NCI-H2171 (cell line): ENCODE results near the gene NDST4.

ENCODE experiments used
- DNase-seq: peaks from one replicate; lab custom pipeline; 2025; lab: John Stamatoyannopoulos, UW

Gene NDST4

DNA sequence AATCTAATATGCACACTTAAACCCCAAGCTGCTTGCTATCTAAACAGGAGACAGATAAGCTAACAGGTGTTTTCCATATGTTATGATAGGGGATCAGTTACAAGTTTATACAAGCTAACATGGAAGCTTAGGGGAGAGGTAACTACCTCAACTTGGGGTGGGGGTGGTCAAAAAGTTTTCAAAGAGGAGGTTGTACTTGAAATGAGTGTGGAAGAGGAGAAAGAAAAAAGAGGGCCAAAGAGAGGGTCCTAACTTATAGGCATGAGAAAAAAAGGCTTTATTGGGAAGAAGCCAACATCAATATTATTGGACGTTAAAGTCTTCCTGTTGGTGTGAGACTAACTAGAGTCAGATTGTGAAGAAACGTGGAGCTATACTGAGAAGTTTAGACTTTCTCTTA lies 205.9 kb downstream of the NDST4 start:
- no peak for DNase-seq

DNA sequence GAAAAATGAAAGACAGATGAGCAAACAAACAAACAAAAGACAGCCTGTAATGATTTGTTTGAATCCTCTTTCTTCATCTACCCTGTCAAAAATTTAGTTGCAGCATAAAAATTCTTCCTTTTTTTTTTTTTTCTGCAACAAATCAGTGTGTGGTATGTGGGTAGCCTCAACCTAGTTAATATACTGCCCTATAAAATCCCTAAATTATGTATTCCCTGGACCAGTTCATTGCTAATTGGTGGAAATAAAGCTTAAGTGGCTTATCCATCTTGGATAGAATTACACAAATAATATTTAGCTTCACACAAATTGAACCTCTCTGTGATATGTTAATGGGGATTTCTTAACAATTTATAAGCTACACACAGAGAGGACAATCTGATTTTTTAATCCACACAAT lies 208.4 kb downstream of the NDST4 start:
- DNase-seq, result no peak

DNA sequence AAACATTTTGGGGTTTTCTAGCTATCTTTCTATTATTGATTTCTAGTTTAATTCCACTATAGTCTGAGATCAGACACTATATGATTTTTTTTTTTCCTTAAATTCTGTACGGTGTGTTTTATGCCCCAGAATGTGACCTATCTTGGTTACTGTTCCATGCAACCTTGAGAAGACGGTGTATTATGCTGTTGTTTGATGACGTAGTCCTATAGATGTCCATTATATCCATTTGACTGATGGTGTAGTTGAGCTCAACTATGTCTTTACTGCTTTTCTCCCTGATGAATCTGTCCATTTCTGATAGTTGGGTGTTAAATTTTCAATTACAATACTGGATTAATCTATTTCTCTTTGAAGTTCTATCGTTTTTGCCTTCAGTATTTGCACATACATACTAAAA lies 212.5 kb downstream of the NDST4 start:
- DNase-seq, result no peak

DNA sequence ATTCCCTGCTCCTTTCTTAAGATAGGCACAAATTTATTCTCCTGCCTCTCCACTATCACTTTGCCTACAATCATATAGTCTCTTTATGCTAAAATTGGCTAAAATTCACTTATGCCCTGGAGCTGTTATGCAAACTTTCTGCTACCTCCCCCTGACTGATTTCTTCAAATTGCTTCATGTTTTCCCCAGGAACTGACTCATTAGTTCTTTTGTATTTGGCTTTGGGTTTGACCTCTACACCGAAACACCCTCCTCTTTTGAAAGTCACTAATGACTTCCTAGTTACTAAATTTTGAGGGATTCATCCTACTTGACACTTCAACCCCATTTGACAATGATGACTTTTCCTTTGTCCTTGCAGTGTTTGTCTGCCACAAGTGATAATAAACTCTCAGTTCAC lies 222.6 kb downstream of the NDST4 start:
- DNase-seq, result no peak

DNA sequence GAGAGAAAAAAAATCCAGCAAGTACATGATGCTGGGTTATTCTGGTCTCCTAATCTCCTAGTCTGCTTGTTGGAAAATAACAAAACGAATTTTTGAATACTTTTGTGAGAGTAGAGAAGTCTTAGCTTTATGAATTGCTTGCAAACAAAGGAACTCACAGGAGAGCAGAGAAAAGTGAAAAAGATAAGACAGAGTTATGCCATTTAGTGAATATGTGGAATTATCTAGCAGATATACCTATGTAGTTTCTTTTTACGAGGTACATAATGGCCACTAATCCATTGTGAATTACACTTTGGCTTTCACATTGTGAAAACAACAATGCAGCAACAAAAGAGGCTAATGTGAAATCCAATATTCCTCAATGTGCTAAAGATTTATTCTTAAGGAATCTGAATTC lies 226.7 kb downstream of the NDST4 start:
- no peak for DNase-seq

DNA sequence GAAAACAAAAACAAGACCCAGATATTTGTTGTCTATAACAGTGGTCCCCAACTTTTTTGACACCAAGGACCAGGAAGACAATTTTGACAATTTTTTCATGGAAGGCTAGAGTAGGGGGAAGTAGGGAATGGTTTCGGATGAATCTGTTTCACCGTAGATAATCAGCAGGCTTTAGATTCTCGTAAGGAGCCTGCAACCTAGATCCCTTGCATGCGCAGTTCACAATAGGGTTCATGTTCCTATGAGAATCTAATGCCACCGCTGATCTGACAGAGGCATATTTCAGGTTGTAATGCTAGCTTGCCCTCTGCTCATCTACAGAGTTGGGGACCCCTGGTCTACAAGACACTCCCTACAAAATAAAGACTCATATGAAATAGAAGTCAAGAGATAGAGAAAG lies 229.8 kb downstream of the NDST4 start:
- DNase-seq, result no peak

DNA sequence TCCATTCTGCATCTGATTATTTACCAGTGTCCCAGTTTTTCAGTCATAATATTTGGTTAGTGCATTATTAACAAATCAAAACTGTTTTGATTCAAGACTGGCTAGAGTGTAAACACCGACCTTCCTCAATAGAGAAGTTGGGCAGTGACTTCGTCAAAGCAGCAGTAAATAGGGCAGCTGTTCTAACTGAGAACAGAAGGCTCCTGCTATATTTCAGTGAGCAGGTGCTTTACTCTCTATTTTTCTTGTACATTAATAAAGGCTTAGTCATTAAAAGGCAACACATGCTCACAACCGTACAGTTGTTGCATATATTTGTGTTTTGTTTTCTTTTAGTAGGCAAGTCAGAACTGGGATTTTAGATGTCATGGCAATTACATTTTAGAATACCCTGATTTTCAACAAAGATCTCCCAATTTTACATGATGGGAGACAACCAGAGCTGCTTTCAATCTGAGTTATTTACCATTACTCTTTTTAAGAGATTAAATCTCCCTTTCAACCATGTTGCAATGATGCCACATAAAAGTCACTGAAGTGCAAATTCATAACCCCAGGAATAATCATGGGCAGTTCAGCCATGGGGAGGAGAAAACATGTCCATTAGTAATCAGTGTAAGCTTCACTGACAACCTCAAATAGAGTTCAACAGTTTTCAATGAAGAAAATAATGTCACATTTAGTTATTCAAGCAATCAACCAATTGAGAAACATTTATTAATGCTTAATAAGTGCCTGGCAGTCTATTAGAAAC lies 233.3 kb downstream of the NDST4 start:
- peak; percentile 9 for DNase-seq

DNA sequence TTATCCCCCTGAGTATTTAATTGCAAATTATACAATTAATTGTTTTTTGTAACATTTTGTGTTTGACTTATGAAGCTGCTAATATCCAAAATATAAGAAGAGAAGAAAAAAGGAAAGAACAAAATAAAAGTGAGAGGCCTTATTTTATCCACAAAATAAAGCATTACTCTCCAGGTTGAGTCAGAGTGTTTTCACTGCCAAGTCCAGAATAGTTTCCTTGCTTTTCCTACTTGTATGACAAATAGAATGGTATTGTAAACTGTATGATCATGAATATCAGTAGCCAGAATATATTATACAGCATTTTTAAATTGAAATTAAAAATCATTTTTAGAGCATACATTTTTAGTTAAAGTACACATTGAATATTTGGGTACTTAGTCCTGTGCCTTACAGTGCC lies 237.8 kb downstream of the NDST4 start:
- no peak for DNase-seq

DNA sequence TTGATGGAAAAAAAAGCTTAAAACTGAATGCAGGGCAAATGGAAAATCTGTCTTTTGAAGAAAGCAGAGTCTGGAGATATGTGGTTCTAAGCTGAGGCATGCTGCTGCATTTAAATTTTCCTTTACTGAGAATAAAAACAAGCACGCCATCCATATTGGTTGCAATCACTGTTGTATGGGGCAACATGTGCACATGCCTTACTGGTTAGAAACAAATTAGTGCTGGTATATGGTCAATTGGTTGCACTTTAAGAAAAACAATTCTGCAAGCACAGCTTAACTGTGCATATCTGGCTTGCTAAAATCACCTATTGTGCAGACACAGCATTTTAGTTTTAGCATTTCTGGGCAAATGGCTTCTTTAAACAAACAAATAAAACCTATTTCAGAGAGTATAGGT lies 239.1 kb downstream of the NDST4 start:
- DNase-seq, result no peak

DNA sequence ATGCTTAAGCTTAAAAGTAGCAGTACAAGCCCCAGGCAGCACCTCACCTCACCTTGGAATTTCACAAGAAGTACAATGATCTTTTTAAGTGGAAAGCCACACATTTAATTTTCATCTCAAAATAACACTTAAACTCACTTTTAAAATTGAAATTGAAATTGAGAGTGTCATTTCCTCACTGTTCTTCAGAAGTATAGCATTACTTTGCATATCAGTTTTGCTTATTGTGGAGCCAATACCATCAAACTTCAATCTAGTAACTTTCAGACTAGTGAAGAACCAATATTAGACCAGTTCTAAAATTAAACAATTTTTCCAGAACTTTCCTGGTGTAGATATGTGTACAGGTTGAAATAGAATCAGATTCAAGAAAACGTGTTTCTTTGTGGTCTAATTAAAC lies 242.4 kb downstream of the NDST4 start:
- no peak for DNase-seq

DNA sequence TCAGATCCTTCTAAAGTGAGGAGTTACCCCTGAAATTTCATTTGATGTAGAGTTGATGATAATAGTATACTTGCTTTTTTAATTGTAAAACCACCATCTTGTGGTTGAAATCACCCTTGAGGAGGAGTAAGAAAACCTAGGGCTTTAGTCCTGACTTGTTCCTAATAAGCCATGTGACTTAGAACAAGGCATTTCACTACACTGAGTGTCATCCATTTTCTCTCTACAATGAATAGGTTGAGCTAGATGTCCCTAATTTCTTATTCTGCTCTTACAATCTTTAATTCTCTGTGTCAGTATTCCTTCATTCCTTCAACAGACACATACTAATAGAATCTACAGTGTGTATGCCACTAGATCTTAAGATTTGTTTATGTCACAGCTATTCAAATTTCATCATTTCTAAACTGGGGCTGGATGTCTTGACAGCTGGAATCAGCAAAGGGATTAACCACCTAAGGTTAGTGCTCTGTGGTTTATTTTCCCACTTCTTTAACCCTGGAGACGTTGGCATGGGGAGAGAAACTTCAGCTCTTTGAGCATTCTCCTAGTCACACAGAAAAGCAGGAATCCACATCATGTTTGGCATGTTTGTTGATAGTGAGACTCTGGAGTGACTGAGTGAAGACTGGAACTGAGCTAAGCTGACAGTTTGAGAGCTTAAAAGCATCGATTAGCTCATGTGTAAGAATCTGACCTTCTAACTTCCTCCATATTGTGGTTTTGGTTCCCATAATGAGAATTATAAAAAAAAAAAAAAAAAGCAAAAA lies 246.3 kb downstream of the NDST4 start:
- DNase-seq, result no peak

DNA sequence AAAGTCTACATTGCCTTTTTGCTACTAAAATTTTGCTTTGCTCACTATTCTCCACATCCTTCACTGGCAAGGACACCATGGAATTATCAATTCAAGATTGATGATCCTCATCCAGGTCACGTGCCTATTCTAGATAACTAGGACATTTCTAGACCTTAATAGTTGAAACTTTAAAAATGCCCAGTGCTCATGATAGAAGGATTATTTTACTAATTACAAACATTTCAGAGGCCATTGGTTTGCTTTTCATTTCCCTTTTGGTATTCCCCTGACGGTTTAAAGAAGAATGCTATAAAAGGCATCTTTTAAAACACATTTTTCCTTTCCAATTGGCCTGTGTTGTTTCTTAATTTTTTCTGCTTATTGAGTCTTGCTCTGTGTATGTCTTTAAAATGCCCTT lies 249.4 kb downstream of the NDST4 start:
- no peak for DNase-seq

DNA sequence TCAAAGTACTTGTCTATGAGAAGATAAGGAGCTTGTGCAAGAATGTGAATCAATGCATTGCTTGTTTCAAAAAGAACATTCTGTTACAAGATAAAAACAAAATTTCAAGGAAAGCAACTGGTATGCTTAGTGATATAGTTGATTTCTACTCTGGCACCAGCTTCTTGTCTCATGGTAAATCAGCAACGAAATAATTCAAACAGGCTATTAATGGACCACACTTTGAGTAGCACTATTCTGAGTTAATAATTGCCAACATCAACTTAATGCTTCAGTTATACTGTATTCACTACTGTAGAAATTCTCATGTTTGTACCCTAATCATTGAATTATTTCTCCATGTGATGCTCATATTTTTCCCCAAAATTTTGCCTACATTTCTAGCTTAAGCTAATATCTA lies 252.6 kb downstream of the NDST4 start:
- no peak for DNase-seq

DNA sequence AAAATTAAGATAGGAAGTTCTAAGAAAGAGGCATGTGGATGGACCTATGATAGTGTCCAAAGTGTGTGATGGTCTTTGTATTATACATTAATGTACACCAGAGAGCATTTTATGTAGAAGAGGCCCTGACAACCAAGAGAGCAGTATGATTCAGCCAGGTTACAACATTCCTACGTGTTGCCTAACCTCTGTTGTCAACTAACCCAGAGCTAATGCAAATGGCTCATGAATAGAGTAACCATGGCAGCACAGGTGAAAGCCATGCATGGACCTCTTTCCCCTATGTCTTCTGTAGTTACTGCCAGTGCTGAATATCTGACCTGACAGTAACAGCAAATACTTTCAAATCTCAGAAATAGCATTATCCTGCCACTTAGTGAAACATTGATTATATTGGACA lies 255.6 kb downstream of the NDST4 start:
- DNase-seq, result no peak

DNA sequence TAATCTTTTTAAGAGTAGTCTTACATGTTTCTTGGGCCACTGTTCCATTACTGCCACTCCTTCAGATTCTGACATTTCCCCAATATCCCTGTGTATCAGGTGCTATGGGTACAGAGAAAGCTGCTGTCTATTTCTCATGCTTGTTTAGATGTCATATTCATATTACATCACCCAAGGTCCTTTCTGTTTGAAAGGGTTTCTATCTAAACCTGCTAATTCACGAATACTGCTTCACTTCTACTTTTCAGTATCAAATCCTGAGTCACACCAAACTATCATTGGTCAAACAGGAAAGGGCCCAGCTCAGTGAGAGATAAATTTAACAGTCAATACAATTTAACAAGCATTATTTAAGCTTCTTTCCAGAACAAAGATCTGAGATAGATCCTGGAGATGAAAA lies 273.4 kb downstream of the NDST4 start:
- DNase-seq, result no peak

DNA sequence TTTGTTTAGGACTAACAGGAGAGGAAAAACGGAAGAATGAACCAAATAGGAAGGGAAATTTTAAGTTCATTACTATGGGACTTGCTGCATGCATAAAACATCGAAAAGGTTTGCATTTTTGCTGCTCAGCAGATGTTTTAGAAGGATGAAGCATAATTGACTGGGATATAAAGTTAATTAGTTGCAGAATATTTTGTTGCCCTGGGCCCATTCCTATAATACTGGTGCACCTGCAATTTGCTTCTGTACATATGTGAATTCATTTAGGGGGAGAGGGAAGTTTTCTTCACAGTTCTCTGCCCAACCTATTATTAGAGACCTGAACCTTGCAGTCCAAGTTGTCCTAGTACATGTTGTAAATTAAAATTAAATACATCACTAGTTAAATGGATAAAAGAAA lies 282.8 kb downstream of the NDST4 start:
- no peak for DNase-seq

DNA sequence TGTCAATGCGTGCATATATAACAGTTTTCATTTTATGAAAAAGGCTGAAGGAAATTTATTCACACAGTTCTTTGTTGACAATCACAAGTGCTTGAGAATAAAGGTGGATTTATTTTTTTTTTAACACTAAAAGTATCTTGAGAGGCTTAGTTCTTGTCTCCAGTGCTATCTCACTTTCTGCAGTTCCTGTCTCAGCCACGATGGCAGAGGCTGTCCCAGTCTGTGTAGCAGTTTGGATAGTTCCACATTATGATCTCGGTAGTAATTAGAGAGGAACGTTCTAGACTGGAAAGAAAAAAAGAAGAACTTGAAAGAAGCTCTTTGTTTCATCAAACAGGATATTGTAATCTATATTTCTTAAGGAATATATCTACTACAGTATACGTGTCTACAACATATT lies 285.8 kb downstream of the NDST4 start:
- DNase-seq, result no peak

DNA sequence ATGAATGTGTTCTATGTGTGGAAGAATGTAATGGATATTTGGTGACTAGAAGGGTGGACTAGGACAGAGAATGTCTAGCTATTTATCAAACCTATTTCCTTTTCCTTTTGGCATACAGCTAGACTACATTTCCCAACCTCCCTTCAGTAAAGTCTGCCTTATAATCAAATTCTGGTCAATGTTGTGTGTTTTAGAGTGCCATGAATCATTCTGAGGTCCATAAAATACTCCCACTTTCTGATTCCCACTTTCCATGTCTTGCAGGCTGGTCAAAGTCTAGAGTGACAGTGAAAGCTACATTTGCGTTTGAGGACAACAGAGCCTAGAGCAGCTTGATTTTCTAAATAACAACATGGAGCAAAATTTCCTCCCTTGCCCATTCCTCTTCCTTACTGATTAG lies 297.7 kb downstream of the NDST4 start:
- DNase-seq, result no peak

DNA sequence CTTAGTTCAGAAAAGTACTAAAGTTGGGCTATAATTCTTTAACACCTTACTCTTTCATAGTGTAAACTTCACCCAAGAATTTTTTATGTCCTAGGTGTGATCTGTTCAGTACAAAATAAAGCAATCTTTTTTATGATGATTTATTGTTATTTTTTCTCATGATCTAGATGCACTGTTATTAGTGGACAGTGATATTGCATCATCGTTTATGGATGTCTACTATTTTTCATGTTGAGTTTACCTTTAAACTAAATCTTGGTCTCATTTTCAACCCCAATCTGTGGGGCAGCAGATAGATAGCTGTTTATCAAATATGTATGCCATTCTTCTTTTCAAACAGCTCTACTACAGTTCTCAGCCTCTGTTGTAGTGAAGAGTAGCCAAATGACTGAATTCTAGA lies 299.5 kb downstream of the NDST4 start:
- no peak for DNase-seq

DNA sequence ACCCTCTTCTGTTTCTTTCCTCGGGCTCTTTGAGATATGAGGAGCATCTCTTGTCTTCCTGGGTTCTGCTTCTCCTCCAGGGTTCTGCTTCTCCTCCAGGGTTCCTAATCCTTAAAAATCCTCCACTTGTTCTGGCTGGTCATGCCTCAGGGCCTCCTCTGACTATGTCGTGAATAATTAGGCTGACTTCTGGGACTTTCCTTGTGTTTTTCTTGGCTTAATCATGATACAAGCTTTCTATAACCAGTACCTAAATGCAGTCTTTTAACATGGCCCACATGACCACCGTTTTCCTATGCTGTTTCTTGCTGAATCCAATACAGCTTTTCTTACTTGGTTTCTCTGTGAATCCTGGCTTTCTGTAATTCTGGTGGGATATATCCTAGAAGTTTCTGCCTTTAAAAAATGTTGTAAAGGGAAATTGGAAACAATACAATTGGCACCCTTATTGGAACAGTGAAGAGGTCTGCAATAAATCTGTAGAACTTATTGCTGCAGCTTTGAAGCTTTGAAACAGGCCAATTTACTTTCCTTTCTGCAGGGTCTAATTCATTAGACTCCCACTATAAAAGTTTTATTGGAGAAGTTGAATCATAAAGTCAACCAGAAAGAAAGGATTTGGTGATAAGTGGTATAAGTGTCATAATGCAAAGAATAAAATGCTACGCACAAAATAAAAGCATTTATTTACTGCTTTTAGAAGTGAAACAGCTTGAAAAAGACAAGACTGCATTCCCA lies 301.7 kb downstream of the NDST4 start:
- DNase-seq, result no peak

DNA sequence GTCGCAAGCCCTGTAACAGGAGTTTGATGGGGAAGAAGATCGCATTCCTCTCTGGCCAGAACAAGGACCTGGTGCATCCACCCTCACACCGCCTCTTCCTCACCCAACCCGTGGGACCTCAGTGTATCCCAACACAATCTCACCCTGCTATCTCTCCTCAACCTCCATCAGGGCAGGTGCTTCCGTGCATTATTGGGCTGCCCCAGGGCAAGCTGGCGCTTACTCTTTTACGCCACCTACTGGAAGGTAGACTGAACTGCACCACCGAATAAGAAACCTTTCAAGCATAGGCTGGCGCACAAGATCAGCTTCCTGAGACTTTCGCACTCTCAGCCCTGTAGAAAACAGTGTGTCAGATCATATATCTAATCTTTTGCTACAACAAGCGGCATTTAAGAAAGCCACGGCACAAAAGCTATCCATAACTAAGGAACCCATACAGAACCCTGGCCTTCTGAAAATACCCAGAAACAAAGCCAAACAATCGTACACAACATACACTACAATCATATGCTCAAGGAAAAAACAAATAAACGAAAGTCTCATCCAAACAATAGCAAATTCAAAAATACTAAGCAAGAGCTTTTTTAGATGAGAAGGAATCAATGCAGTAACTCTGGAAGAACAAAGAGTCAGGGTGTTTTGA lies 305.5 kb downstream of the NDST4 start:
- DNase-seq, result no peak

DNA sequence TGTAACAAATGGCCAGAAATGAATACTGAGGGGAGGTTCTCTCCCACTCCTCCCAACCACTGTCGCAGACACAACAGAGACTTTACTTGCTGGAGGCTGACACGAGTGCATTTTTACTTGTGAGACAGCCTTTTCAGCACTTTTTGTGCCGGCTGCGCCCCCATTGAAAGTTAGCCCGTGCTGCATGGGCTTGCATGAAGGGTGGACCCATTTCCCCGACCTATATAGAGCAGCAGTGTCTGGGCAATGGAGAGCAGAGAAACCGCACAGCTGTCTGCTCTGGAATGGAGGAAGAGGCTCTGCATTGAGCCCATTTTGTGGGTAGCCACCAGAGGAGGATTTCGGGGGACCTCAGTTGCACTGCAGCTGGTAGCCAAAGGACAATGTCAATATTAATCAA lies 306.1 kb downstream of the NDST4 start:
- no peak for DNase-seq

DNA sequence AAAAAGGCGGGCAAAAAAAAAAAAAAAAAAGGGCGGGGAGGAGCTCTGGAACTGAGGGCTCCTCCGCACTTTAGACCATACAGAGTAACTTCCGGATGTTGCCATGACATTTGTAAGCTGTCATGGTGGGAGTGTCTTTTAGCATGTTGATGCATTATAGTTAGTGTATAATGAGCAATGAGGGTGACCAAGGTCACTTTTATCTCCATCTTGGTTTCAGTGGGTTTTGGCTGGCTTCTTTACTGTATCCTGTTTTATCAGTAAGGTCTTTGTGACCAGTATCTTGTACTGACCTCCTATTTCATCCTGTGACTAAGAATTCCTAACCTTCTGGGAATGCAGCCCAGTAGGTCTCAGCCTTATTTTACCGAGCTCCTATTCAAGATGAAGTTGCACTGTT lies 321.4 kb downstream of the NDST4 start:
- DNase-seq, result no peak
